Endothelial cell (in vitro differentiated cells): Measurements from ENCODE around the gene ALDH3B2. TPM values are rescaled to one million over a fixed set of nuclear protein-coding genes. Genes with fewer than 3 reads are reported as not detected.

ENCODE experiments used
- DNase-seq: peaks from one replicate; pipeline ENCODE4 v3.0.0; 2021; ENCODE audit warnings: low spot score
- H3K27ac Mint-ChIP-seq: one replicate; pipeline ENCODE4 v1.8.0; 2021; ENCODE audit warnings: mixed read lengths, inconsistent platforms; ENCODE audit not compliant: unreplicated experiment
- H3K27me3 Mint-ChIP-seq: one replicate; pipeline ENCODE4 v1.8.0; 2021; ENCODE audit warnings: mild to moderate bottlenecking, moderate library complexity, mixed read lengths, inconsistent platforms; ENCODE audit not compliant: unreplicated experiment
- H3K36me3 Mint-ChIP-seq: one replicate; pipeline ENCODE4 v1.8.0; 2021; ENCODE audit warnings: mild to moderate bottlenecking, low read depth, mixed read lengths, inconsistent platforms; ENCODE audit not compliant: unreplicated experiment
- H3K4me1 Mint-ChIP-seq: one replicate; pipeline ENCODE4 v1.8.0; 2021; ENCODE audit warnings: mild to moderate bottlenecking, mixed read lengths, inconsistent platforms; ENCODE audit not compliant: unreplicated experiment
- H3K4me3 Mint-ChIP-seq: one replicate; pipeline ENCODE4 v1.8.0; 2021; ENCODE audit warnings: mild to moderate bottlenecking, mixed read lengths, inconsistent platforms; ENCODE audit not compliant: unreplicated experiment
- H3K9me3 Mint-ChIP-seq: one replicate; pipeline ENCODE4 v1.8.0; 2021; ENCODE audit warnings: mixed read lengths, inconsistent platforms; ENCODE audit not compliant: unreplicated experiment
- CTCF ChIP-seq: fragments of 200-600 bp; sonication (generic); IDR thresholded peaks from one replicate; pipeline ENCODE4 v1.5.0; 2021; ENCODE audit warnings: antibody characterized with exemption; ENCODE audit not compliant: unreplicated experiment
- total RNA-seq: library from RNA; stranded (reverse); fragmentation: NEBNext Ultra II Directional; extraction: Animal tissue kit (Norgen Biotek cat#: 25700); gene quantifications from one replicate; pipeline ENCODE4 v1.2.1, GENCODE V29; 2021; ENCODE audit not compliant: unreplicated experiment

ALDH3B2 gene
- total RNA-seq, 1 donor from 2014 or later: 0.72 TPM

- Mint-ChIP-seq H3K27me3 (peaks cover 5% of the 10 kb centered on the region), H3K36me3 (no peaks in the 10 kb centered on the region), H3K4me3 (no peak overlapping the region), H3K4me1 (no peaks in the 10 kb centered on the region), H3K9me3 (no peaks in the 10 kb centered on the region), H3K27ac (no peak overlapping the region)
- DNase-seq: no peak
- TF ChIP-seq CTCF: no peak
Measured at GRCh38 chr11:67666303-67666645, 8.1 kb downstream of the ALDH3B2 start.

- H3K27me3 Mint-ChIP-seq: peaks cover 5% of the 10 kb centered on the region
- no peak overlapping the region for H3K27ac Mint-ChIP-seq
- DNase-seq: no peak
- TF ChIP-seq CTCF: no peak
- H3K4me1 Mint-ChIP-seq: no peaks in the 10 kb centered on the region
- no peak overlapping the region for H3K4me3 Mint-ChIP-seq
- H3K36me3 Mint-ChIP-seq: no peaks in the 10 kb centered on the region
- no peaks in the 10 kb centered on the region for H3K9me3 Mint-ChIP-seq
Measured at GRCh38 chr11:67665541-67666302, 8.7 kb downstream of the ALDH3B2 start.

- Mint-ChIP-seq H3K9me3 (no peaks in the 10 kb centered on the region), H3K4me1 (no peaks in the 10 kb centered on the region), H3K27me3 (peaks cover 5% of the 10 kb centered on the region), H3K27ac (peak overlapping the region; percentile 24), H3K4me3 (no peak overlapping the region), H3K36me3 (no peaks in the 10 kb centered on the region)
- no peak for TF ChIP-seq CTCF
- DNase-seq: no peak
Measured at GRCh38 chr11:67664696-67665540, 9.5 kb downstream of the ALDH3B2 start.

GRCh38 chr11:67664213-67664585 lies 10.2 kb downstream of the ALDH3B2 start:
- TF ChIP-seq CTCF: no peak
- Mint-ChIP-seq H3K36me3 (no peaks in the 10 kb centered on the region), H3K27me3 (peaks cover 5% of the 10 kb centered on the region), H3K4me1 (no peaks in the 10 kb centered on the region), H3K4me3 (no peak overlapping the region), H3K27ac (no peak overlapping the region), H3K9me3 (no peaks in the 10 kb centered on the region)
- DNase-seq: no peak
